ENCODE measurements around the gene GRAMD4. TPM values are rescaled to one million over a fixed set of nuclear protein-coding genes. Genes with fewer than 3 reads are reported as not detected.

Gene GRAMD4
- total RNA-seq, 2 experiments from 2014 or later, result 20.2 to 23.2 TPM

Other genes starting within 250 kb of the GRAMD4 start
- gene CELSR1, start 82.8 kb upstream of the GRAMD4 start, total RNA-seq, result under 1 TPM; 0.31 to 0.33 TPM
- gene CERK, start 117.9 kb downstream of the GRAMD4 start, total RNA-seq, result 10 to 100 TPM; 90.8 to 94.9 TPM
- 10 to 100 TPM; 47.2 to 49.1 TPM for gene TBC1D22A, start 142.3 kb downstream of the GRAMD4 start, total RNA-seq

Measured in activated naive CD8-positive, alpha-beta T cell treated with anti-CD3 and anti-CD28 coated beads, Interleukin-2, amount 10 ng/mL, durations not matched to agents 7 days and 5 days (primary cell).